ENCODE data around the gene NIBAN1. TPM values are rescaled to one million over a fixed set of nuclear protein-coding genes. Genes with fewer than 3 reads are reported as not detected.

NIBAN1 gene
- polyA plus RNA-seq, 3 donors: 10.2 to 24.6 (median 12.4) TPM

DNA sequence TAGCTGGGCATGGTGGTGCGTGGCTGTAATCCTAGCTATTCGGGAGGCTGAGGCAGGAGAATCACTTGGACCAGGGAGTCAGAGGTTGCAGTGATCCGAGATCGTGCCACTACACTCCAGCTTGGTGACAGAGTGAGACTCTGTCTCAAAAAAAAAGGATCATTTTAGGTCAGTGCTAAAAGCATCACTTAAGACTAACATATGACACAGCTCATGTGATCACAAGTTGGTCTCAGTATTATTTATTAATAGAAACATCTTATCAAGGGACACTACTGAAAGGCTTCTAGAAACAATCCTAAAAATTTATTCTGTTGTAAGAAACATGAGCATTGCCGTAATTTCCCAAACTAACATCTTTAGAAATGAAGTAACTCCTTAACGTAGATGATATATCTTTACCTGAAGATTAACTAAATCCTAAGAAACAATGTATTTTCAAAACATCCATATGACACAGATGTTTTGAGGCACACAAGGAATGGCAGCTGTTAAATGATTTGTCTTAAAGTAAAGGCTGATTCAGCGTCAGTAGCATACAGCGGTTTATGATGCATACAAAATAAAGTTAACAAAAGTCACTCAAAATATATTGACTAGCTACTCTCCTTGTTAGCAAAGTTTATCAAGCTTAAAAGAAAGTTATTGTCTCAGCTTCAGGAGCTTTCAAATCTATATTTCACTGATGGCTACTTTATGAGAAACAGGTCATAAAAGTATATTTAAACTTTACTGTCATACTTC lies 2.6 kb downstream of the NIBAN1 start:
- no peak overlapping the region for H3K4me3 Mint-ChIP-seq
- peaks cover 0 to 7% of the 10 kb centered on the region in 2 donors for H3K36me3 Mint-ChIP-seq

DNA sequence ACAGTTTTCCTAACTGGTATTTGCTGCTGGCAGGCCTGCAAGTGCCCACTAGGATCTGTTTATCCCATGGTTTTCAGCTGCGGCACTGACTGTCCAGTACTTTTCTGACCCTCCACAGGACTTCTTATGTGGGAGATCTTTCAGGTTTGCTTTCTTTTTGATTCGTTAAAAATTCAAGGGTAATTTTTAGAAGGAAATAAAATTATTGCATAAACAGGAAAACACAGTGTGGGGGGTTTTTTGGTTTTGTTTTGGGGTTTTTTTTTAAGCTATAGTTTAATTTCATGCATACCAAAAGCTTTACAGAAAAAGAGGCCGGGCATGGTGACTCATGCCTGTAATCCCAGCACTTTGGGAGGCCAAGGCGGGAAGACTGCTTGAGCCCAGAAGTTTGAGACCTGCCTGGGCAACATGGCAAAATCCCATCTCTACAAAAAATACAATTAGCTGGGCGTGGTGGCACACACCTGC lies 3.6 kb downstream of the NIBAN1 start:
- intact Hi-C loops (cut with micrococcal nuclease): no loop called here
- Mint-ChIP-seq H3K27ac (peak overlapping the region in 2 of 7 donors; percentile 20 to 57), H3K27me3 (ENCODE audit: low read depth in 3 of 3) (peaks cover 0 to 11% (median 0%) of the 10 kb centered on the region in 3 donors), H3K4me3 (no peak overlapping the region), H3K4me1 (peaks cover 61% of the 10 kb centered on the region), H3K9me3 (no peaks in the 10 kb centered on the region), H3K36me3 (peaks cover 5 to 9% of the 10 kb centered on the region in 2 donors)
- H3K79me2 ChIP-seq (ENCODE audit: insufficient read depth, low read length): peaks cover 83% of the 10 kb centered on the region
- WGBS (ENCODE audit: insufficient coverage): 21% methylated on average over 3 of the region's 5 CpGs
- no peak overlapping the region for H3K4me2 ChIP-seq (replicated peaks; ENCODE audit: extremely low read depth, low read length, poor library complexity, severe bottlenecking)
- H3K4me3 ChIP-seq (replicated peaks in 1 of 3; ENCODE audit: low read depth in 2 of 3, low read length in 3 of 3): no peak overlapping the region
- no peaks in the 10 kb centered on the region for H3K9me3 ChIP-seq (replicated peaks in 1 of 2; ENCODE audit: control insufficient read depth in 1 of 2, insufficient read depth in 1 of 2, low read length in 2 of 2)
- peaks cover 4 to 7% of the 10 kb centered on the region in 2 donors for H3K36me3 ChIP-seq (replicated peaks in 1 of 2; ENCODE audit: control insufficient read depth in 1 of 2, insufficient read depth in 2 of 2, low read length in 2 of 2)
- TF ChIP-seq, protein P1, sequence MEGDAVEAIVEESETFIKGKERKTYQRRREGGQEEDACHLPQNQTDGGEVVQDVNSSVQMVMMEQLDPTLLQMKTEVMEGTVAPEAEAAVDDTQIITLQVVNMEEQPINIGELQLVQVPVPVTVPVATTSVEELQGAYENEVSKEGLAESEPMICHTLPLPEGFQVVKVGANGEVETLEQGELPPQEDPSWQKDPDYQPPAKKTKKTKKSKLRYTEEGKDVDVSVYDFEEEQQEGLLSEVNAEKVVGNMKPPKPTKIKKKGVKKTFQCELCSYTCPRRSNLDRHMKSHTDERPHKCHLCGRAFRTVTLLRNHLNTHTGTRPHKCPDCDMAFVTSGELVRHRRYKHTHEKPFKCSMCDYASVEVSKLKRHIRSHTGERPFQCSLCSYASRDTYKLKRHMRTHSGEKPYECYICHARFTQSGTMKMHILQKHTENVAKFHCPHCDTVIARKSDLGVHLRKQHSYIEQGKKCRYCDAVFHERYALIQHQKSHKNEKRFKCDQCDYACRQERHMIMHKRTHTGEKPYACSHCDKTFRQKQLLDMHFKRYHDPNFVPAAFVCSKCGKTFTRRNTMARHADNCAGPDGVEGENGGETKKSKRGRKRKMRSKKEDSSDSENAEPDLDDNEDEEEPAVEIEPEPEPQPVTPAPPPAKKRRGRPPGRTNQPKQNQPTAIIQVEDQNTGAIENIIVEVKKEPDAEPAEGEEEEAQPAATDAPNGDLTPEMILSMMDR (IDR thresholded peaks at IDR 0.05): no peak
- H3K27ac ChIP-seq (ENCODE audit: low read depth in 1 of 2, low read length in 2 of 2): no peak overlapping the region
- H2AFZ ChIP-seq (ENCODE audit: insufficient read depth, low read depth, low read length, poor library complexity, severe bottlenecking): no peak overlapping the region
- no peaks in the 10 kb centered on the region for H3K27me3 ChIP-seq (ENCODE audit: control insufficient read depth in 2 of 2, insufficient read depth in 2 of 2, low read length in 2 of 2)
- DNase-seq: peak in 1 of 3 donors; percentile 68
- H4K20me1 ChIP-seq (ENCODE audit: insufficient read depth, low read length): peaks cover 22% of the 10 kb centered on the region
- no peak overlapping the region for H3K9ac ChIP-seq (ENCODE audit: insufficient read depth, low read length, poor library complexity, severe bottlenecking)
- peaks cover 31 to 41% of the 10 kb centered on the region in 2 donors for H3K4me1 ChIP-seq (ENCODE audit: control insufficient read depth in 1 of 2, insufficient read depth in 2 of 2, low read length in 2 of 2)

More for the DNA sequence above, 2.6 kb downstream of the NIBAN1 start:
- peak overlapping the region in 1 of 3 experiments; percentile 77 for H3K4me3 ChIP-seq (replicated peaks in 1 of 3; ENCODE audit: low read depth in 2 of 3, low read length in 3 of 3)
- DNase-seq: no peak
- H3K27ac ChIP-seq (ENCODE audit: low read depth in 1 of 2, low read length in 2 of 2): no peak overlapping the region
- H3K4me1 ChIP-seq (ENCODE audit: control insufficient read depth in 1 of 2, insufficient read depth in 2 of 2, low read length in 2 of 2): peaks cover 31 to 41% of the 10 kb centered on the region in 2 donors
- no peaks in the 10 kb centered on the region for H3K36me3 ChIP-seq (replicated peaks in 1 of 2; ENCODE audit: control insufficient read depth in 1 of 2, insufficient read depth in 2 of 2, low read length in 2 of 2)
- intact Hi-C loops (cut with micrococcal nuclease): no loop called here
- no peaks in the 10 kb centered on the region for H3K9me3 Mint-ChIP-seq
- no peak overlapping the region for H2AFZ ChIP-seq (ENCODE audit: insufficient read depth, low read depth, low read length, poor library complexity, severe bottlenecking)
- H3K9me3 ChIP-seq (replicated peaks in 1 of 2; ENCODE audit: control insufficient read depth in 1 of 2, insufficient read depth in 1 of 2, low read length in 2 of 2): no peaks in the 10 kb centered on the region
- TF ChIP-seq, protein P1 (IDR thresholded peaks at IDR 0.05): no peak
- no peak overlapping the region for H3K9ac ChIP-seq (ENCODE audit: insufficient read depth, low read length, poor library complexity, severe bottlenecking)
- WGBS (ENCODE audit: insufficient coverage): 98% methylated on average over 4 of the region's 8 CpGs
- peaks cover 21% of the 10 kb centered on the region for H4K20me1 ChIP-seq (ENCODE audit: insufficient read depth, low read length)
- peaks cover 0 to 11% (median 0%) of the 10 kb centered on the region in 3 donors for H3K27me3 Mint-ChIP-seq (ENCODE audit: low read depth in 3 of 3)
- no peaks in the 10 kb centered on the region for H3K27me3 ChIP-seq (ENCODE audit: control insufficient read depth in 2 of 2, insufficient read depth in 2 of 2, low read length in 2 of 2)
- peak overlapping the region; percentile 75 for H3K4me2 ChIP-seq (replicated peaks; ENCODE audit: extremely low read depth, low read length, poor library complexity, severe bottlenecking)
- peaks cover 61% of the 10 kb centered on the region for H3K4me1 Mint-ChIP-seq
- H3K27ac Mint-ChIP-seq: peak overlapping the region in 2 of 7 donors; percentile 57 to 83
- peaks cover 73% of the 10 kb centered on the region for H3K79me2 ChIP-seq (ENCODE audit: insufficient read depth, low read length)

Data from CD14-positive monocyte (primary cell).